AG04450 (cell line): ENCODE results near the gene PGM1. TPM values are rescaled to one million over a fixed set of nuclear protein-coding genes. Genes with fewer than 3 reads are reported as not detected.

ENCODE experiments used
- CTCF ChIA-PET: fragments of 300-600, 350-600 bp; formaldehyde crosslinking; extraction: SDS; loops from one replicate; lab custom pipeline; 2022; ENCODE audit warnings: antibody characterized with exemption, inconsistent platforms; lab: Charles Lee
- POLR2A ChIA-PET: fragments of 350-600 bp; formaldehyde crosslinking; extraction: SDS; loops from one replicate; lab custom pipeline; 2021; ENCODE audit warnings: antibody characterized with exemption, inconsistent platforms; lab: Yijun Ruan, JAX
- DNase-seq: peaks from one replicate; pipeline ENCODE4 v3.0.0-alpha.2; 2011; ENCODE audit warnings: low read depth, low spot score
- H3K27ac ChIP-seq: one replicate; pipeline ENCODE4 v1.5.1; 2012; ENCODE audit warnings: low read depth, low read length, control low read depth
- H3K27me3 ChIP-seq: one replicate; pipeline ENCODE4 v1.6.0; 2012; ENCODE audit warnings: low read length; ENCODE audit not compliant: control insufficient read depth, insufficient read depth
- H3K4me3 ChIP-seq: 2 replicates; pipeline ENCODE4 v1.5.1; 2011; ENCODE audit warnings: mild to moderate bottlenecking, low read depth, low read length, control low read depth
- H3K9me3 ChIP-seq: 2 replicates; pipeline ENCODE4 v1.5.1; 2012; ENCODE audit warnings: low read length; ENCODE audit not compliant: control insufficient read depth, insufficient read depth
- polyA plus RNA-seq: library from polyadenylated mRNA; depleted of rRNA; stranded (reverse); fragments of >200 nt; gene quantifications from 2 replicates; pipeline ENCODE4 v1.2.3, GENCODE V29; 2011
- TF ChIP-seq, protein P1 (sequence below): IDR thresholded peaks from 2 replicates; pipeline ENCODE4 v1.5.1; 2011; ENCODE audit warnings: low read depth, low read length, control low read depth, inconsistent platforms

The PGM1 gene
- polyA plus RNA-seq, 1 experiment = 25.0 TPM

DNA sequence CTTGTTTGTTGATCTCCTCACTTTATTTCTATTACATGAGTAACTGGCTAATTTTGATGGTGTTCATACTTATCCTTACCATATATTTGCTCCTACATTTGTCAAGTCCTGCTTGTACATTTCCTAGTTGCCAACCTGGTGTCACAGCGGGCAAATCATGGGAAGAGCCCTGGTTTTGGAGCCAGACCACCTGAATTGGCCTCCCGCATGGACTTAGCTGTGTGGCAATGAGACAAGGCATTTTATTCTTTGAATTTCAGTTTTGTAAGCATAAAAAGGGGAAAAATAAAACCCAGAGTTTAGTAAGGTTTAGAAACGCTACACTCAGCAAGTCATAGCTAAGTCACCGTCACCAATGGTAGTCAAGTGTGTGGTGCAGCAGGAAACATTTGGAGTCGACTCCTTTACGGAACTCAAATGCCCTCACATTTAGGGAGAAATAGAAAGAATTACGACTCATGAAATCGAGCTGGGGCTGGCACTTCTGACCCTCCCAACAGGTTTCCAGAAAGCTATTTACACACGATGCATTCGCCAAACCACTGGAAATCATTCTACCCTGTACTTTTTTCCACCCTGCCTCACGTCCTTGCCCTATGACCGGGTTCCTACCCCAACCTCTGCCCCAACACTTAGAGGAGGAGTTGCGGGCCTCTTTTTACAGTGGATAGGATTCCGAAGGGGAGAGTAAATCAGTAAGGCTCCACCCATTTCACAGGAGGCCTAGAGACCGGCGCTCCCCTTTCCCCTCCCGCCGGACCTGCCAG lies 492 bp upstream of the PGM1 start:
- CTCF ChIA-PET = interaction anchor here (0.6 to 3.8 kb wide), 3 partner anchors 12 to 654 kb away, joined by 4 to 15 read pairs (median 5); no protein-coding TSS in a partner anchor
- H3K27me3 ChIP-seq = no peaks in the 10 kb centered on the region
- no peaks in the 10 kb centered on the region; the same call in 1 of the 2 replicates for H3K9me3 ChIP-seq
- H3K4me3 ChIP-seq = peak overlapping the region; percentile 81
- TF ChIP-seq, protein P1, sequence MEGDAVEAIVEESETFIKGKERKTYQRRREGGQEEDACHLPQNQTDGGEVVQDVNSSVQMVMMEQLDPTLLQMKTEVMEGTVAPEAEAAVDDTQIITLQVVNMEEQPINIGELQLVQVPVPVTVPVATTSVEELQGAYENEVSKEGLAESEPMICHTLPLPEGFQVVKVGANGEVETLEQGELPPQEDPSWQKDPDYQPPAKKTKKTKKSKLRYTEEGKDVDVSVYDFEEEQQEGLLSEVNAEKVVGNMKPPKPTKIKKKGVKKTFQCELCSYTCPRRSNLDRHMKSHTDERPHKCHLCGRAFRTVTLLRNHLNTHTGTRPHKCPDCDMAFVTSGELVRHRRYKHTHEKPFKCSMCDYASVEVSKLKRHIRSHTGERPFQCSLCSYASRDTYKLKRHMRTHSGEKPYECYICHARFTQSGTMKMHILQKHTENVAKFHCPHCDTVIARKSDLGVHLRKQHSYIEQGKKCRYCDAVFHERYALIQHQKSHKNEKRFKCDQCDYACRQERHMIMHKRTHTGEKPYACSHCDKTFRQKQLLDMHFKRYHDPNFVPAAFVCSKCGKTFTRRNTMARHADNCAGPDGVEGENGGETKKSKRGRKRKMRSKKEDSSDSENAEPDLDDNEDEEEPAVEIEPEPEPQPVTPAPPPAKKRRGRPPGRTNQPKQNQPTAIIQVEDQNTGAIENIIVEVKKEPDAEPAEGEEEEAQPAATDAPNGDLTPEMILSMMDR = no peak
- DNase-seq = no peak
- POLR2A ChIA-PET = no interaction called here
- H3K27ac ChIP-seq = peak overlapping the region; percentile 68

DNA sequence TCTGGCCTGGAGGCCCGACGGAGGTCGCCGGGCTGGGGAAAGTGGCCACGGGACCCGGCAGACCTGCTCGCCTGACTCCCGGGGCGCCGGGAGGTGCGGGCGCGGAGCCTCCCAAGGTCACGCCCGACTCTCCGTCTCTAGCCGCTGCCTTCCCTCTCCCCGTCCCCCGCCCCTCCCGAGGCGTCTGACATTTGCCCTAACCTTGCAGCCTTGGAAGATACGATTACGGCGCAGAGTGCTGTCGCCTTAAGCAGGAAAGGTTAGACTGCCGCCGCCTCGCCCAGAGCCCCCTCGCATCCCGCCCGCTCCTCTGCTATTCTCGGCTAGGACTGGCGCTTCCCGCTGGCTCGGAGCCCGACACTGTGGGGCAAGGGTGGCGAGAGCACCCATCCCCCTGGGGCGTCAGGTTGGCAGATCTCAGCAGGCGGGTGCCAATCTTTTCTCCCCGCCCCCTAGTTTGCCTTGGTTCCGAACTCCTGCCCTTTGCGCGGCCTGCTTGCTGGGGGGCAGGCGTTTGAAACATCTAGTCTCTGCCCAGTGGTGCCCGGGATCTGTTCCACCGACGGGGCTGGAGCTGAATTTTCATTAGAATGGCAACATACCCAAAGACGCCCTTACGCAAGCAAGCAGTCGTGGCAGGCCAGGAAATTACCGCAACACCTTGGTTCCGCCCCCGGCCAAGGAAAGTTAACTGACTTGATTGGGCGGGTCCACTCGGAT lies 835 bp downstream of the PGM1 start:
- CTCF ChIA-PET = interaction anchor here (1.0 kb wide), 1 partner anchor 652 kb away, joined by 4 read pairs; no protein-coding TSS in a partner anchor
- Histone ChIP-seq H3K27me3 (no peaks in the 10 kb centered on the region), H3K9me3 (no peaks in the 10 kb centered on the region; the same call in 1 of the 2 replicates), H3K27ac (peak overlapping the region; percentile 68), H3K4me3 (peak overlapping the region; percentile 81)
- no peak for DNase-seq
- TF ChIP-seq, protein P1 = no peak
- POLR2A ChIA-PET = no interaction called here

DNA sequence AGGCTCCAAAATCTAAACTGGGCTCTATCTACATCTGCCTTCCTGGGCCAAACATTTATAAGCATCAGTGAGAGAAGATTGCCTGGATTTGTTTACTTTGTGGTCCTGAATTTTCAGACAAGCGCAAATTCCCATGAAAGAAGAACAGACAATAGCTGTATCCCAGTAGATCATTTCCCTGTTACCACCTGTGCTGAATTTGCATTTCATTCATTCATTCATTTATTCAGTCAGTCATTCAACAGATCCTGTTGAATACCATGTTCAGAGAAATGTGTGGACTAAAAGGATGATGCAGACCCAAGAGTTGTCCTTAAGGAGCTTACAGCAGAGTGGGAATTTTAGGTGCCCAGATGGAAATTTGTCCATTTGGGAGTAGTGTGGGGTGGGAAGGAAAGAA lies 2.2 kb downstream of the PGM1 start:
- no peak overlapping the region for H3K27ac ChIP-seq
- ChIA-PET CTCF (interaction anchor here (1.2 to 1.5 kb wide), 2 partner anchors 20 to 651 kb away, joined by 4 read pairs; no protein-coding TSS in a partner anchor), POLR2A (no interaction called here)
- no peak overlapping the region for H3K4me3 ChIP-seq
- no peaks in the 10 kb centered on the region; the same call in 1 of the 2 replicates for H3K9me3 ChIP-seq
- no peak for DNase-seq
- TF ChIP-seq, protein P1 = no peak
- no peaks in the 10 kb centered on the region for H3K27me3 ChIP-seq

DNA sequence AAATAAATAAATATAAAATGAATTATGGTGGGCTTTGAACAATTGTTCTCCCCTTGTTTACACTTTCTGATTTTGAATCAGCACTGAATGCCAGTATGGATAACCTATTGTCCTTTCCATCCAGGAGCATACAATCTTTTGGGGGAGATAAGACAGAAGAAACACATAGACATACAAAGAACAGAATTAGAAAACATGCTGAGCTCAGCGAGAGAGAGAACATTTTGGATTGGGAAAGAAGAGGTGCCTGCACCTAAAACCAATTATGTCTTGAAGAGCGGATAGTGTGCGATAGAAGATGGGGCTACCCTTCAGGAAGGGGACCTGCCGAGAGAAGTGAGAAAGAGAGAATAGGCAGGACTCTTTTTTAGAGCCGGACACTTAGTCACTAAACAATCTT lies 6.6 kb downstream of the PGM1 start:
- Histone ChIP-seq H3K4me3 (no peak overlapping the region), H3K27me3 (no peaks in the 10 kb centered on the region), H3K27ac (no peak overlapping the region), H3K9me3 (no peaks in the 10 kb centered on the region)
- ChIA-PET CTCF (interaction anchor here (1.2 kb wide), 1 partner anchor 647 kb away, joined by 3 read pairs; no protein-coding TSS in a partner anchor), POLR2A (no interaction called here)
- TF ChIP-seq, protein P1 = no peak
- no peak for DNase-seq
